Activated B cell treated with CpG ODN at 0.5 μM for 24 hours (primary cell): ENCODE data around the gene NLN. TPM values are rescaled to one million over a fixed set of nuclear protein-coding genes. Genes with fewer than 3 reads are reported as not detected.

Source experiments
- ATAC-seq: fragments of 200-7000 bp; cut with Tn5 transposase; one replicate; pipeline ENCODE4 v1.10.0; 2021; ENCODE audit warnings: low read depth, mild to moderate bottlenecking, moderate library complexity
- CTCF ChIA-PET: fragments of 350-600 bp; sonication (Branson Sonifier 250); formaldehyde crosslinking; loops from one replicate; lab custom pipeline; 2021; ENCODE audit warnings: antibody characterized with exemption; lab: Charles Lee
- POLR2A ChIA-PET: fragments of 350-600 bp; sonication (Branson Sonifier 250); formaldehyde crosslinking; loops from one replicate; lab custom pipeline; 2021; ENCODE audit warnings: antibody characterized with exemption; lab: Charles Lee
- DNase-seq: peaks from one replicate; pipeline ENCODE4 v3.0.0; 2022
- H3K27ac Mint-ChIP-seq: one replicate; pipeline ENCODE4 v1.8.0; 2020; ENCODE audit warnings: mixed read lengths
- H3K27me3 Mint-ChIP-seq: one replicate; pipeline ENCODE4 v1.8.0; 2021; ENCODE audit warnings: mixed read lengths
- H3K36me3 Mint-ChIP-seq: one replicate; pipeline ENCODE4 v1.8.0; 2021; ENCODE audit warnings: low read depth, mixed read lengths
- H3K4me1 Mint-ChIP-seq: one replicate; pipeline ENCODE4 v1.8.0; 2021; ENCODE audit warnings: mixed read lengths
- H3K4me3 Mint-ChIP-seq: one replicate; pipeline ENCODE4 v1.8.0; 2020; ENCODE audit warnings: mild to moderate bottlenecking, mixed read lengths
- H3K9me3 Mint-ChIP-seq: one replicate; pipeline ENCODE4 v1.8.0; 2020; ENCODE audit warnings: mixed read lengths
- CTCF ChIP-seq: fragments of 200-600 bp; IDR thresholded peaks from one replicate; pipeline ENCODE4 v1.8.0; 2022; ENCODE audit warnings: antibody characterized with exemption, mild to moderate bottlenecking
- intact Hi-C: fragments of 100-400 bp; cut with micrococcal nuclease; formaldehyde crosslinking; loops from one replicate; pipeline ENCODE4 v1.15.1; 2024
- total RNA-seq: library from RNA; stranded (reverse); gene quantifications from 2 replicates; pipeline ENCODE4 v1.2.3, GENCODE V29; 2022

Gene NLN
- total RNA-seq, 1 donor from 2014 or later, result 16.5 TPM

DNA sequence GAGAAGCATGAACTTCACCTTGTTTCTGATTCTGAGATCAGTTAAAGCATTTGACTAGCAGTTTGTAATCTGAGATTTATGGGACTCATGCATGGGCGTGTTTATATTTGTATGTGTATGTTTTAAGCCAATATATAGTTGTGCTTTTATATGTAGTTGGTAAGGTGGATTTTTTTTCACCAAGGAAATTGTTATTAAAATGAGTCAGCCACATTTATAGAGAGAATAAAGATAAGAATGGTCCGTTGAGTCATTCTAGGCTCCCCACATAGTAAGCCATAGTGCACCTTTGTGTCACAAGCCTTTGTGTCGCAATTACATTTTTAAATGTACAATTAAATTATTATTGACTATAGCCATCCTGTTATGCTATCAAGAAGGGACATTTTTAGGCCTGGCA, 89.0 kb downstream of the NLN start:
- no peaks in the 10 kb centered on the region for H3K9me3 Mint-ChIP-seq
- POLR2A ChIA-PET, result no interaction called here
- no peak overlapping the region for H3K4me3 Mint-ChIP-seq
- no peaks in the 10 kb centered on the region for H3K27me3 Mint-ChIP-seq
- CTCF ChIA-PET, result no interaction called here
- no peak for TF ChIP-seq CTCF
- no peak for ATAC-seq
- intact Hi-C loops, result no loop called here
- H3K4me1 Mint-ChIP-seq, result peaks cover 4% of the 10 kb centered on the region
- no peak for DNase-seq
- H3K27ac Mint-ChIP-seq, result no peak overlapping the region
- H3K36me3 Mint-ChIP-seq, result peaks cover 33% of the 10 kb centered on the region

GRCh38 chr5:65811885-65812284, 89.9 kb downstream of the NLN start:
- no peak for TF ChIP-seq CTCF
- ChIA-PET POLR2A (no interaction called here), CTCF (no interaction called here)
- Mint-ChIP-seq H3K4me3 (no peak overlapping the region), H3K27ac (no peak overlapping the region), H3K4me1 (peaks cover 4% of the 10 kb centered on the region), H3K9me3 (no peaks in the 10 kb centered on the region), H3K27me3 (no peaks in the 10 kb centered on the region), H3K36me3 (peaks cover 33% of the 10 kb centered on the region)
- ATAC-seq (no peak), DNase-seq (no peak)
- intact Hi-C loops, result no loop called here

DNA sequence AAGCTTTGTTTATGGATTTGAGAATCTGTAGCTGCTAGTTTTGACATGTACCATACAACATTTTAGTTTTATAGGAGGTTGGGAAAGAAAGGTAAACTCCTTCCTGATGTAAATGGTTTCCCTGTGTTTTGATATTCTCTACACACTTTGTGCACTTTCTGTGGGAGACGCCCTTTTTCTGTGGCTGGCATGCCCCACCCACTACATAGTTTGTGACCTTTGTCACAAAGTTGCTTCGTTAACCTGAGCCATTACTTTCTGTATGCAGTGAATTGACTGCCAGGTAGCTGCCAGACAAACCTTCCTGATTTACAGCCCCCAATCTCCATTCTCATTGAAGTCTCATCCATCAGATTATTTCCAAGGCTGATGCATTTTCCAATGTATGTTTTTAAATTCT, 90.6 kb downstream of the NLN start:
- TF ChIP-seq CTCF, result no peak
- POLR2A ChIA-PET, result no interaction called here
- Mint-ChIP-seq H3K27me3 (no peaks in the 10 kb centered on the region), H3K27ac (no peak overlapping the region), H3K4me1 (peaks cover 4% of the 10 kb centered on the region), H3K36me3 (peaks cover 33% of the 10 kb centered on the region), H3K9me3 (no peaks in the 10 kb centered on the region), H3K4me3 (no peak overlapping the region)
- CTCF ChIA-PET, result no interaction called here
- DNase-seq (no peak), ATAC-seq (no peak)
- intact Hi-C loops, result no loop called here

DNA sequence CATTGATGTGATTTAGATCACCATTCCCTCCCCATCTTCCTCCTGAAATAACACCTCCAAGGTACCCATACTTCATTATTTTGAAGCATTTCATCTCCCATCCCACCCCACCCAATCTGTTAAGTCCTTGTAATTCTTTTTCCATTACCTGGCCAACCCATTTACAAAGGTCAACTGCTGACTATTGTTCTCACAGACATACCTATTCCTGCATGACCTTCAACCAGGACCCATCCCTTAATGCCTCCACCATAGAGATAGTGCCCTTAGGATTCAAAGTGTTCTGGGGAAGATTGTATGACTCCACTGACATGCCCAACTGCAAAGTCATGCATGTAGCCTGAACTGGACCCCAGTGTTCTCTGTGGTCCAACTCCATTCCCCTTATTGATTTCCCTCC, 91.2 kb downstream of the NLN start:
- intact Hi-C loops, result no loop called here
- ChIA-PET CTCF (no interaction called here), POLR2A (no interaction called here)
- Mint-ChIP-seq H3K36me3 (peaks cover 33% of the 10 kb centered on the region), H3K4me3 (no peak overlapping the region), H3K27ac (no peak overlapping the region), H3K27me3 (no peaks in the 10 kb centered on the region), H3K9me3 (no peaks in the 10 kb centered on the region), H3K4me1 (peaks cover under 1% of the 10 kb centered on the region)
- no peak for TF ChIP-seq CTCF
- no peak for DNase-seq
- no peak for ATAC-seq

GRCh38 chr5:65815161-65815560, 93.2 kb downstream of the NLN start:
- CTCF ChIA-PET, result no interaction called here
- DNase-seq (no peak), ATAC-seq (no peak)
- H3K36me3 Mint-ChIP-seq, result peaks cover 24% of the 10 kb centered on the region
- no peaks in the 10 kb centered on the region for H3K9me3 Mint-ChIP-seq
- H3K27me3 Mint-ChIP-seq, result no peaks in the 10 kb centered on the region
- POLR2A ChIA-PET, result no interaction called here
- TF ChIP-seq CTCF, result no peak
- intact Hi-C loops, result no loop called here
- H3K4me3 Mint-ChIP-seq, result no peak overlapping the region
- peaks cover 11% of the 10 kb centered on the region for H3K4me1 Mint-ChIP-seq
- no peak overlapping the region for H3K27ac Mint-ChIP-seq
